ENCODE data around the gene EXOSC1.
"Not testable (repeated sequence)": the region's sequence is repeated elsewhere in the genome, so short reads cannot be mapped to it uniquely, and the experiment has no call there.

The EXOSC1 gene

GRCh38 chr10:97444212-97444611 lies 1.6 kb downstream of the EXOSC1 start:
- H3K4me3 ChIP-seq (ENCODE audit: low read length): no peak overlapping the region
- TF ChIP-seq ZNF274 (IDR thresholded peaks at IDR 0.05; ENCODE audit: low read depth, low read length): no peak

GRCh38 chr10:97442277-97442676 lies 3.5 kb downstream of the EXOSC1 start:
- no peak overlapping the region for H3K4me3 ChIP-seq (ENCODE audit: low read length)
- TF ChIP-seq ZNF274 (IDR thresholded peaks at IDR 0.05; ENCODE audit: low read depth, low read length): no peak

GRCh38 chr10:97435211-97435610 lies 10.6 kb downstream of the EXOSC1 start:
- TF ChIP-seq ZNF274 (IDR thresholded peaks at IDR 0.05; ENCODE audit: low read depth, low read length): no peak

GRCh38 chr10:97434557-97434956 lies 11.2 kb downstream of the EXOSC1 start:
- TF ChIP-seq ZNF274 (IDR thresholded peaks at IDR 0.05; ENCODE audit: low read depth, low read length): no peak

More at GRCh38 chr10:97435211-97435610, 10.6 kb downstream of the EXOSC1 start:
- H3K4me3 ChIP-seq (ENCODE audit: low read length): no peak overlapping the region

GRCh38 chr10:97434055-97434454 lies 11.8 kb downstream of the EXOSC1 start:
- H3K4me3 ChIP-seq (ENCODE audit: low read length): no peak overlapping the region
- no peak for TF ChIP-seq ZNF274 (IDR thresholded peaks at IDR 0.05; ENCODE audit: low read depth, low read length)

More at GRCh38 chr10:97434557-97434956, 11.2 kb downstream of the EXOSC1 start:
- no peak overlapping the region for H3K4me3 ChIP-seq (ENCODE audit: low read length)

GRCh38 chr10:97428572-97428981 lies 17.2 kb downstream of the EXOSC1 start:
- peak overlapping the region; percentile 72 for H3K4me3 ChIP-seq (ENCODE audit: low read length)
- TF ChIP-seq ZNF274 (IDR thresholded peaks at IDR 0.05; ENCODE audit: low read depth, low read length): no peak

- TF ChIP-seq ZNF274 (IDR thresholded peaks at IDR 0.05; ENCODE audit: low read depth, low read length): no peak
- peak overlapping the region; percentile 97 for H3K4me3 ChIP-seq (ENCODE audit: low read length)
Observed at GRCh38 chr10:97427571-97428179, 18.1 kb downstream of the EXOSC1 start.

GRCh38 chr10:97426776-97427570 lies 18.8 kb downstream of the EXOSC1 start:
- peak overlapping the region; percentile 97 for H3K4me3 ChIP-seq (ENCODE audit: low read length)
- TF ChIP-seq ZNF274 (IDR thresholded peaks at IDR 0.05; ENCODE audit: low read depth, low read length): no peak

GRCh38 chr10:97425964-97426775 lies 19.6 kb downstream of the EXOSC1 start, which contains the start of gene PGAM1:
TSS of gene PGAM1 (plus strand) at chr10:97426191. CDS start at chr10:97426308, 117 bp downstream.
- no peak for TF ChIP-seq ZNF274 (IDR thresholded peaks at IDR 0.05; ENCODE audit: low read depth, low read length)
- peak within 1 kb of the TSS; percentile 97 for H3K4me3 ChIP-seq (ENCODE audit: low read length)

GRCh38 chr10:97423757-97424098 lies 22.1 kb downstream of the EXOSC1 start:
- H3K4me3 ChIP-seq (ENCODE audit: low read length): not testable (repeated sequence)

GRCh38 chr10:97416565-97416964 lies 29.2 kb downstream of the EXOSC1 start:
- H3K4me3 ChIP-seq (ENCODE audit: low read length): no peak overlapping the region
- no peak for TF ChIP-seq ZNF274 (IDR thresholded peaks at IDR 0.05; ENCODE audit: low read depth, low read length)

- H3K4me3 ChIP-seq (ENCODE audit: low read length): no peak overlapping the region
- TF ChIP-seq ZNF274 (IDR thresholded peaks at IDR 0.05; ENCODE audit: low read depth, low read length): no peak
Observed at GRCh38 chr10:97412891-97413304, 32.9 kb downstream of the EXOSC1 start.

- no peak overlapping the region for H3K4me3 ChIP-seq (ENCODE audit: low read length)
- TF ChIP-seq ZNF274 (IDR thresholded peaks at IDR 0.05; ENCODE audit: low read depth, low read length): no peak
Observed at GRCh38 chr10:97411406-97411805, 34.4 kb downstream of the EXOSC1 start.

GRCh38 chr10:97408496-97408992 lies 37.3 kb downstream of the EXOSC1 start:
- no peak for TF ChIP-seq ZNF274 (IDR thresholded peaks at IDR 0.05; ENCODE audit: low read depth, low read length)
- no peak overlapping the region for H3K4me3 ChIP-seq (ENCODE audit: low read length)
